Esophagus muscularis mucosa (tissue), 4 donors: ENCODE data around the gene GNPTG. TPM values are rescaled to one million over a fixed set of nuclear protein-coding genes. Genes with fewer than 3 reads are reported as not detected.

Source experiments
- DNase-seq: peaks from one replicate; pipeline ENCODE4 v3.0.0-alpha.2; 2017; ENCODE audit errors: extremely low spot score
- H3K27ac ChIP-seq, 4 donors: fragments of 200-600 bp; sonication (generic); replicated peaks in 1 of 4; 1 replicate in 3 of 4; 2 replicates in 1 of 4; pipeline ENCODE4 v1.5.1; 2016 to 2019; ENCODE audit warnings: mild to moderate bottlenecking in 1 of 4
- H3K27me3 ChIP-seq, 4 donors: fragments of 200-600 bp; sonication (generic); one replicate each; pipeline versions ENCODE4 v1.5.1 to v1.6.0; 2016 to 2019
- H3K36me3 ChIP-seq, 4 donors: fragments of 200-600 bp; sonication (generic); one replicate each; pipeline ENCODE4 v1.5.1; 2016 to 2019
- H3K4me1 ChIP-seq, 4 donors: fragments of 200-600 bp; sonication (generic); one replicate each; pipeline ENCODE4 v1.5.1; 2016 to 2019
- H3K4me3 ChIP-seq, 4 donors: fragments of 200-600 bp; sonication (generic); 1 replicate in 2 of 4; 2 replicates in 2 of 4; pipeline ENCODE4 v1.5.1; 2016 to 2019; ENCODE audit warnings: mild to moderate bottlenecking in 4 of 4, moderate library complexity in 1 of 4
- H3K9me3 ChIP-seq, 4 donors: fragments of 200-600 bp; sonication (generic); 1 replicate in 3 of 4; 2 replicates in 1 of 4; pipeline ENCODE4 v1.5.1; 2016 to 2019
- CTCF ChIP-seq, 3 experiments: fragments of 200-600 bp in 2 of 3; fragments of 450-650 bp in 1 of 3; sonication (generic) in 2 of 3; IDR thresholded peaks; one replicate each; pipeline ENCODE4 v1.5.1; 2017 to 2019; ENCODE audit warnings: antibody characterized with exemption in 3 of 3, mild to moderate bottlenecking in 2 of 3, moderate library complexity in 1 of 3
- EP300 ChIP-seq: sonication (generic); formaldehyde crosslinking; IDR thresholded peaks from one replicate; pipeline ENCODE4 v1.6.1; 2017; ENCODE audit warnings: antibody characterized with exemption
- POLR2A ChIP-seq: fragments of 450-650 bp; IDR thresholded peaks from one replicate; pipeline ENCODE4 v1.6.1; 2017; ENCODE audit warnings: antibody characterized with exemption, moderate library complexity, mild to moderate bottlenecking, low read depth
- POLR2AphosphoS5 ChIP-seq, 2 donors: sonication (generic); formaldehyde crosslinking; IDR thresholded peaks; one replicate each; pipeline ENCODE4 v1.6.1; 2017; ENCODE audit warnings: antibody characterized with exemption in 2 of 2
- WGBS: methylation state at CpG from one replicate; pipeline ENCODE4 v1.1.5; 2018; 5-methylcytosine and 5-hydroxymethylcytosine counted together
- intact Hi-C: fragments of 100-400 bp; cut with DNase I; formaldehyde crosslinking; loops from one replicate; pipeline ENCODE4 v1.15.1; 2023
- total RNA-seq, 4 donors: library from RNA; depleted of rRNA; stranded (reverse); fragments of >200 nt; gene quantifications; one replicate each; pipeline versions ENCODE4 v1.1.0 to v1.2.1, GENCODE V29; 2016

GNPTG gene
- total RNA-seq, 4 donors from 2014 or later = 54.4 to 70.5 (median 61.1) TPM

GRCh38 chr16:1345087-1345486, 6.6 kb upstream of the GNPTG start:
- WGBS = 60% methylated on average over 3 of the region's 11 CpGs
- intact Hi-C loops = no loop called here
- no peak for DNase-seq
- TF ChIP-seq EP300 (no peak), CTCF (IDR thresholded peaks at IDR 0.05) (no peak), POLR2AphosphoS5 (IDR thresholded peaks at IDR 0.05) (no peak), POLR2A (no peak)
- H3K4me1 ChIP-seq = peaks cover 6 to 24% (median 19%) of the 10 kb centered on the region in 4 donors
- H3K4me3 ChIP-seq = no peak overlapping the region
- peaks cover 16 to 31% (median 29%) of the 10 kb centered on the region in 4 donors for H3K36me3 ChIP-seq
- peaks cover 0 to 20% (median 0%) of the 10 kb centered on the region in 4 donors for H3K27me3 ChIP-seq
- H3K27ac ChIP-seq = no peak overlapping the region
- no peaks in the 10 kb centered on the region for H3K9me3 ChIP-seq

- Histone ChIP-seq H3K4me3 (no peak overlapping the region), H3K27me3 (peaks cover 0 to 20% (median 0%) of the 10 kb centered on the region in 4 donors), H3K9me3 (no peaks in the 10 kb centered on the region), H3K4me1 (peaks cover 13 to 32% (median 27%) of the 10 kb centered on the region in 4 donors), H3K36me3 (peaks cover 18 to 34% (median 33%) of the 10 kb centered on the region in 4 donors), H3K27ac (no peak overlapping the region)
- no peak for DNase-seq
- TF ChIP-seq POLR2AphosphoS5 (IDR thresholded peaks at IDR 0.05) (no peak), CTCF (IDR thresholded peaks at IDR 0.05) (no peak), EP300 (no peak), POLR2A (no peak)
- 70% methylated on average over 17 of the region's 31 CpGs for WGBS
- intact Hi-C loops = no loop called here
Observed at GRCh38 chr16:1345651-1346421, 5.9 kb upstream of the GNPTG start.

GRCh38 chr16:1346422-1347285, 5.1 kb upstream of the GNPTG start:
- Histone ChIP-seq H3K36me3 (peaks cover 18 to 34% (median 33%) of the 10 kb centered on the region in 4 donors), H3K4me3 (no peak overlapping the region), H3K27ac (no peak overlapping the region), H3K27me3 (peaks cover 0 to 13% (median 0%) of the 10 kb centered on the region in 4 donors), H3K4me1 (peaks cover 16 to 38% (median 32%) of the 10 kb centered on the region in 4 donors), H3K9me3 (no peaks in the 10 kb centered on the region)
- no peak for TF ChIP-seq EP300
- TF ChIP-seq POLR2AphosphoS5 (IDR thresholded peaks at IDR 0.05) = no peak
- TF ChIP-seq POLR2A = no peak
- no peak for TF ChIP-seq CTCF (IDR thresholded peaks at IDR 0.05)
- no peak for DNase-seq
- 69% methylated on average over 19 of the region's 34 CpGs for WGBS
- intact Hi-C loops = no loop called here

- H3K27ac ChIP-seq = no peak overlapping the region
- 84% methylated on average over 19 of the region's 31 CpGs for WGBS
- H3K4me1 ChIP-seq = peaks cover 17 to 39% (median 31%) of the 10 kb centered on the region in 4 donors
- peaks cover 0 to 6% (median 0%) of the 10 kb centered on the region in 4 donors for H3K27me3 ChIP-seq
- no peak for DNase-seq
- no peak overlapping the region for H3K4me3 ChIP-seq
- TF ChIP-seq POLR2A = no peak
- H3K9me3 ChIP-seq = no peaks in the 10 kb centered on the region
- H3K36me3 ChIP-seq = peaks cover 18 to 34% (median 33%) of the 10 kb centered on the region in 4 donors
- intact Hi-C loops = no loop called here
Observed at GRCh38 chr16:1347286-1347855, 4.4 kb upstream of the GNPTG start.
